Endothelial cell of umbilical vein (primary cell): ENCODE results near the gene TWIST2. TPM values are rescaled to one million over a fixed set of nuclear protein-coding genes. Genes with fewer than 3 reads are reported as not detected.

Source experiments
- BruUV-seq: library from RNA; stranded (reverse); fragments of 400-500 nt; replicated peaks from 2 replicates; lab custom pipeline; 2021; lab: Mats Ljungman, UMichigan
- CTCF ChIA-PET: fragments of 300-600, 350-600 bp; sonication (Branson Sonifier 250); formaldehyde crosslinking; loops from one replicate; lab custom pipeline; 2021; ENCODE audit warnings: antibody characterized with exemption, inconsistent platforms; lab: Charles Lee
- POLR2A ChIA-PET: fragments of 300-600, 350-600 bp; sonication (Branson Sonifier 250); formaldehyde crosslinking; loops from one replicate; lab custom pipeline; 2021; ENCODE audit warnings: antibody characterized with exemption, inconsistent platforms; lab: Charles Lee
- DNase-seq: peaks from one replicate; pipeline ENCODE4 v3.0.0-alpha.2; 2011; ENCODE audit warnings: low read depth, low spot score
- FAIRE-seq: peaks from 2 replicates; lab custom pipeline; 2011; peaks lifted over from hg19 to GRCh38; lab: Jason Lieb, UNC
- H2AFZ ChIP-seq: 2 replicates; pipeline ENCODE4 v1.6.0; 2012; ENCODE audit warnings: low read depth, low read length, control low read depth, inconsistent platforms
- H3K27ac ChIP-seq: 2 replicates; pipeline ENCODE4 v1.5.1; 2011; ENCODE audit warnings: low read depth, mild to moderate bottlenecking, control low read depth, low read length, moderate library complexity; ENCODE audit not compliant: insufficient read depth
- H3K27me3 ChIP-seq, 2 experiments: 2 replicates each; pipeline versions ENCODE4 v1.6.0 to v1.6.1; 2011; ENCODE audit warnings: low read length in 2 of 2, mixed read lengths in 1 of 2; ENCODE audit not compliant: control insufficient read depth in 2 of 2, insufficient read depth in 2 of 2
- H3K36me3 ChIP-seq, 2 experiments: 2 replicates in 1 of 2; 3 replicates in 1 of 2; pipeline ENCODE4 v1.5.1; 2011; ENCODE audit warnings: low read length in 2 of 2, mild to moderate bottlenecking in 1 of 2, moderate library complexity in 1 of 2; ENCODE audit not compliant: control insufficient read depth in 2 of 2, insufficient read depth in 2 of 2; ENCODE audit errors: extremely low read depth in 1 of 2
- H3K4me1 ChIP-seq: 3 replicates; pipeline ENCODE4 v1.5.1; 2011; ENCODE audit warnings: mild to moderate bottlenecking, low read length; ENCODE audit not compliant: control insufficient read depth, insufficient read depth; ENCODE audit errors: extremely low read depth
- H3K4me2 ChIP-seq: 2 replicates; pipeline ENCODE4 v1.6.1; 2011; ENCODE audit warnings: low read length, control low read depth, mixed read lengths; ENCODE audit not compliant: insufficient read depth
- H3K4me3 ChIP-seq, 3 experiments: fragments of 200-600 bp in 1 of 3; sonication (generic), shearing (Covaris generic) in 1 of 3; replicated peaks in 1 of 3; 2 replicates each; pipeline ENCODE4 v1.5.1; 2011 to 2016; ENCODE audit warnings: control low read depth in 3 of 3, low read length in 3 of 3, mild to moderate bottlenecking in 2 of 3, inconsistent platforms in 1 of 3, low read depth in 1 of 3, moderate library complexity in 1 of 3; ENCODE audit not compliant: insufficient read depth in 1 of 3
- H3K79me2 ChIP-seq: 2 replicates; pipeline ENCODE4 v1.6.0; 2012; ENCODE audit warnings: low read length, inconsistent platforms; ENCODE audit not compliant: control insufficient read depth, insufficient read depth
- H3K9ac ChIP-seq: replicated peaks from 2 replicates; pipeline ENCODE3; 2011; ENCODE audit warnings: low read length, control low read depth; ENCODE audit not compliant: insufficient read depth; ENCODE audit errors: extremely low read depth
- H3K9me1 ChIP-seq: replicated peaks from 3 replicates; pipeline ENCODE4 v1.6.0; 2011; ENCODE audit warnings: mild to moderate bottlenecking, low read length; ENCODE audit not compliant: control insufficient read depth, insufficient read depth; ENCODE audit errors: extremely low read depth
- H3K9me3 ChIP-seq: replicated peaks from 2 replicates; pipeline ENCODE4 v1.5.1; 2012; ENCODE audit warnings: low read length, inconsistent platforms; ENCODE audit not compliant: control insufficient read depth, insufficient read depth
- H4K20me1 ChIP-seq: replicated peaks from 2 replicates; pipeline ENCODE3; 2011; ENCODE audit warnings: mild to moderate bottlenecking, low read length; ENCODE audit not compliant: control insufficient read depth, insufficient read depth; ENCODE audit errors: extremely low read depth
- EZH2 ChIP-seq: IDR thresholded peaks from 2 replicates; pipeline ENCODE4 v1.6.1; 2012; ENCODE audit warnings: borderline replicate concordance, low read depth, mild to moderate bottlenecking, moderate library complexity, low read length, inconsistent platforms; ENCODE audit not compliant: severe bottlenecking
- FOS ChIP-seq: IDR thresholded peaks from 2 replicates; pipeline ENCODE4 v1.6.1; 2011; ENCODE audit warnings: mild to moderate bottlenecking, low read length, moderate library complexity, borderline replicate concordance; ENCODE audit not compliant: insufficient read depth
- GATA2 ChIP-seq: IDR thresholded peaks from 2 replicates; pipeline ENCODE4 v1.7.0; 2011; ENCODE audit warnings: low read depth, mild to moderate bottlenecking, moderate library complexity, mixed read lengths, low read length; ENCODE audit not compliant: insufficient read length, insufficient read depth
- JUN ChIP-seq: IDR thresholded peaks from 2 replicates; pipeline ENCODE4 v1.6.1; 2011; ENCODE audit warnings: borderline replicate concordance, low read depth; ENCODE audit not compliant: insufficient read length, insufficient read depth
- MAX ChIP-seq: IDR thresholded peaks from 2 replicates; pipeline ENCODE4 v1.6.1; 2011; ENCODE audit not compliant: insufficient read depth, insufficient read length
- MYC ChIP-seq: IDR thresholded peaks from one replicate; pipeline ENCODE4 v1.6.1; 2011; ENCODE audit warnings: mild to moderate bottlenecking, low read depth, low read length
- POLR2A ChIP-seq: IDR thresholded peaks from 2 replicates; pipeline ENCODE4 v1.6.1; 2012; ENCODE audit warnings: low read depth, mild to moderate bottlenecking, control low read depth, low read length
- POLR2AphosphoS5 ChIP-seq: IDR thresholded peaks from 2 replicates; pipeline ENCODE4 v1.6.1; 2012; ENCODE audit warnings: low read depth, mild to moderate bottlenecking, control low read depth, low read length, moderate library complexity; ENCODE audit not compliant: insufficient read depth
- dilution Hi-C: fragments of 300-500 bp; cut with MboI; formaldehyde crosslinking; loops from one replicate; pipeline ENCODE4 v1.15.0; 2019; ENCODE audit warnings: low sequenced_read_pairs; ENCODE audit not compliant: extremely low pct_ligation_motif_present
- intact Hi-C: fragments of 100-400 bp; cut with micrococcal nuclease; formaldehyde crosslinking; loops from one replicate; pipeline ENCODE4 v1.10.0; 2022
- polyA plus RNA-seq, 4 experiments: library from polyadenylated mRNA; depleted of rRNA in 3 of 4; stranded (reverse) in 3 of 4; unstranded in 1 of 4; fragments of >200 nt; gene quantifications; 2 replicates each; pipeline versions ENCODE4 v1.2.1 to v1.2.3, GENCODE V29; 2011 to 2012; ENCODE audit warnings: missing spikeins in 1 of 4
- total RNA-seq: library from RNA; stranded (reverse); gene quantifications from 2 replicates; pipeline ENCODE4 v1.2.3, GENCODE V29; 2021
- TF ChIP-seq, protein P1 (sequence below), 2 donors: IDR thresholded peaks; 1 replicate in 1 of 2; 2 replicates in 1 of 2; pipeline ENCODE4 v1.5.1; 2011; ENCODE audit warnings: low read length in 2 of 2, mild to moderate bottlenecking in 2 of 2, moderate library complexity in 2 of 2, control low read depth in 1 of 2, inconsistent platforms in 1 of 2, low read depth in 1 of 2; ENCODE audit not compliant: insufficient read depth in 1 of 2; ENCODE audit errors: extremely low read depth in 1 of 2

The TWIST2 gene
- total and polyA plus RNA-seq, 2 donors (not counting 3 experiments of a cell fraction or from before 2014, with no cell fraction given) = 2.3 to 3.4 TPM

DNA sequence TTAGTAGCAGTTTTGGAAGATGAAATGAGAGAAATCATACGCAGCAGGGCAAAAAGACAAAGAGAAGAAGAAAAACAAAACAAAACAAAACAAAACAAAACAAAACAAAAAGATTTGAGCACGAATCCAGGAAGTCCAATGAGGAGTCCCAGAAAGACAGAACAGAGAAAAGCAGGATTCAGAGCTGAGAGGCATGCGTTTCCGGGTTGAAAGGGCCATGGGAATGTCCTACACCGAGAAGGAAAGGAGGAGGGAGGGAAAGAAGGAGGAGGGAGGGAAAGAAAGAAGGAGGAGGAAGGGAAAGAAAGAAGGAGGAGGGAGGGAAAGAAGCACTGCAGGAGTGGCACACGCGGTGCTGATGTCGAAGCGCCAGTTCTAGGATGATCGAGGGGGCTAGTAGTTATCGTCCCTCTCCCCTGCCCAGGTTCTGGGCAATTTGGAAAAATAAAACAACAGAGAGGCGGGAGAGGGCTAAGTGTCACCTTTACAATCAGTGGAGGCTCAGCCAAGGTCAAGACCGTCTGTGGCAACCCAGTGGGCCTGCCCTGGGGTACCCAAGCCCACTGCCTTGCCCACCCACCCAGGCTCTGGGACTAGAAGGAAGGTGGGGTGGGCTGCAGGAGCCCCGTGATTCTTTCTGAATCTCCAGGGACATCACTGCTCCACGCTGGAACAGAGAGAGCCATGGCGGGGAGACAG is 68.4 kb downstream of the TWIST2 start:
- Histone ChIP-seq H3K27ac (no peak overlapping the region), H4K20me1 (no peaks in the 10 kb centered on the region), H3K9me1 (no peaks in the 10 kb centered on the region), H3K4me2 (no peak overlapping the region), H3K4me1 (no peaks in the 10 kb centered on the region), H3K9ac (no peak overlapping the region), H3K9me3 (no peaks in the 10 kb centered on the region), H2AFZ (no peak overlapping the region), H3K27me3 (no peaks in the 10 kb centered on the region), H3K36me3 (no peaks in the 10 kb centered on the region), H3K79me2 (no peaks in the 10 kb centered on the region), H3K4me3 (no peak overlapping the region)
- BruUV-seq = no TSS peak
- TF ChIP-seq POLR2AphosphoS5 (no peak), POLR2A (no peak), GATA2 (no peak), MAX (no peak), EZH2 (no peak), JUN (no peak), FOS (no peak), MYC (no peak)
- TF ChIP-seq, protein P1, sequence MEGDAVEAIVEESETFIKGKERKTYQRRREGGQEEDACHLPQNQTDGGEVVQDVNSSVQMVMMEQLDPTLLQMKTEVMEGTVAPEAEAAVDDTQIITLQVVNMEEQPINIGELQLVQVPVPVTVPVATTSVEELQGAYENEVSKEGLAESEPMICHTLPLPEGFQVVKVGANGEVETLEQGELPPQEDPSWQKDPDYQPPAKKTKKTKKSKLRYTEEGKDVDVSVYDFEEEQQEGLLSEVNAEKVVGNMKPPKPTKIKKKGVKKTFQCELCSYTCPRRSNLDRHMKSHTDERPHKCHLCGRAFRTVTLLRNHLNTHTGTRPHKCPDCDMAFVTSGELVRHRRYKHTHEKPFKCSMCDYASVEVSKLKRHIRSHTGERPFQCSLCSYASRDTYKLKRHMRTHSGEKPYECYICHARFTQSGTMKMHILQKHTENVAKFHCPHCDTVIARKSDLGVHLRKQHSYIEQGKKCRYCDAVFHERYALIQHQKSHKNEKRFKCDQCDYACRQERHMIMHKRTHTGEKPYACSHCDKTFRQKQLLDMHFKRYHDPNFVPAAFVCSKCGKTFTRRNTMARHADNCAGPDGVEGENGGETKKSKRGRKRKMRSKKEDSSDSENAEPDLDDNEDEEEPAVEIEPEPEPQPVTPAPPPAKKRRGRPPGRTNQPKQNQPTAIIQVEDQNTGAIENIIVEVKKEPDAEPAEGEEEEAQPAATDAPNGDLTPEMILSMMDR (IDR thresholded peaks at IDR 0.05; ENCODE audit: extremely low read depth in 1 of 2, insufficient read depth in 1 of 2, low read depth in 1 of 2, low read length in 2 of 2) = no peak
- dilution Hi-C loops = no loop called here
- ChIA-PET POLR2A (no interaction called here), CTCF (no interaction called here)
- FAIRE-seq (no peak), DNase-seq (no peak)
- intact Hi-C loops = no loop called here
